Nephron progenitor cell (in vitro differentiated cells): ENCODE measurements around the gene AMBP.

Experiments used
- DNase-seq: peaks from one replicate; pipeline ENCODE4 v3.0.0; 2021
- H3K27ac Mint-ChIP-seq: 2 replicates; pipeline ENCODE4 v1.8.0; 2021; ENCODE audit warnings: mild to moderate bottlenecking, moderate library complexity, mixed read lengths
- H3K27me3 Mint-ChIP-seq: 2 replicates; pipeline ENCODE4 v1.8.0; 2021; ENCODE audit warnings: mild to moderate bottlenecking, low read depth, mixed read lengths; ENCODE audit not compliant: poor library complexity
- H3K36me3 Mint-ChIP-seq: 2 replicates; pipeline ENCODE4 v1.8.0; 2021; ENCODE audit warnings: low read depth, mixed read lengths
- H3K4me1 Mint-ChIP-seq: 2 replicates; pipeline ENCODE4 v1.8.0; 2021; ENCODE audit warnings: mixed read lengths
- H3K4me3 Mint-ChIP-seq: 2 replicates; pipeline ENCODE4 v1.8.0; 2021; ENCODE audit warnings: mild to moderate bottlenecking, moderate library complexity, mixed read lengths
- H3K9me3 Mint-ChIP-seq: 2 replicates; pipeline ENCODE4 v1.8.0; 2021; ENCODE audit warnings: mild to moderate bottlenecking, moderate library complexity, mixed read lengths
- CTCF ChIP-seq: fragments of 200-600 bp; sonication (generic); IDR thresholded peaks from 2 replicates; pipeline ENCODE4 v1.5.0; 2021; ENCODE audit warnings: antibody characterized with exemption

Gene AMBP

GRCh38 chr9:114035845-114036801 is 42.0 kb downstream of the AMBP start:
- peaks cover 13% of the 10 kb centered on the region for H3K4me1 Mint-ChIP-seq
- H3K4me3 Mint-ChIP-seq, result no peak overlapping the region
- H3K9me3 Mint-ChIP-seq, result no peaks in the 10 kb centered on the region
- H3K27me3 Mint-ChIP-seq, result no peaks in the 10 kb centered on the region
- peaks cover 49% of the 10 kb centered on the region for H3K36me3 Mint-ChIP-seq
- TF ChIP-seq CTCF, result no peak
- no peak for DNase-seq
- peak overlapping the region; percentile 73 for H3K27ac Mint-ChIP-seq

GRCh38 chr9:114035221-114035844 is 42.8 kb downstream of the AMBP start:
- Mint-ChIP-seq H3K4me3 (no peak overlapping the region), H3K4me1 (peaks cover 13% of the 10 kb centered on the region), H3K27ac (peak overlapping the region; percentile 73), H3K27me3 (no peaks in the 10 kb centered on the region), H3K9me3 (no peaks in the 10 kb centered on the region), H3K36me3 (peaks cover 51% of the 10 kb centered on the region)
- no peak for TF ChIP-seq CTCF
- no peak for DNase-seq

GRCh38 chr9:114034661-114035062 is 43.4 kb downstream of the AMBP start:
- no peak for TF ChIP-seq CTCF
- no peak overlapping the region for H3K4me3 Mint-ChIP-seq
- peaks cover 51% of the 10 kb centered on the region for H3K36me3 Mint-ChIP-seq
- no peaks in the 10 kb centered on the region for H3K9me3 Mint-ChIP-seq
- DNase-seq, result no peak
- no peak overlapping the region for H3K27ac Mint-ChIP-seq
- peaks cover 13% of the 10 kb centered on the region for H3K4me1 Mint-ChIP-seq
- H3K27me3 Mint-ChIP-seq, result no peaks in the 10 kb centered on the region

GRCh38 chr9:114034196-114034595 is 43.9 kb downstream of the AMBP start:
- peaks cover 13% of the 10 kb centered on the region for H3K4me1 Mint-ChIP-seq
- no peaks in the 10 kb centered on the region for H3K9me3 Mint-ChIP-seq
- no peak for DNase-seq
- no peaks in the 10 kb centered on the region for H3K27me3 Mint-ChIP-seq
- no peak for TF ChIP-seq CTCF
- no peak overlapping the region for H3K4me3 Mint-ChIP-seq
- H3K36me3 Mint-ChIP-seq, result peaks cover 52% of the 10 kb centered on the region
- no peak overlapping the region for H3K27ac Mint-ChIP-seq

- peaks cover 59% of the 10 kb centered on the region for H3K36me3 Mint-ChIP-seq
- peak overlapping the region; percentile 88 for H3K27ac Mint-ChIP-seq
- peak; percentile 48 for TF ChIP-seq CTCF
- no peaks in the 10 kb centered on the region for H3K9me3 Mint-ChIP-seq
- H3K27me3 Mint-ChIP-seq, result no peaks in the 10 kb centered on the region
- peaks cover 11% of the 10 kb centered on the region for H3K4me1 Mint-ChIP-seq
- no peak overlapping the region for H3K4me3 Mint-ChIP-seq
- peak; percentile 45 for DNase-seq
Observed at GRCh38 chr9:114033397-114034103, 44.5 kb downstream of the AMBP start.
